HEK293 (cell line): Measurements from ENCODE around the gene TBC1D13.

ENCODE experiments used
- CTCF ChIA-PET: fragments of 350-600 bp; formaldehyde crosslinking; extraction: SDS; loops from one replicate; lab custom pipeline; 2021; ENCODE audit warnings: antibody characterized with exemption; lab: Yijun Ruan, JAX
- POLR2A ChIA-PET: fragments of 300-600 bp; formaldehyde crosslinking; extraction: SDS; loops from one replicate; lab custom pipeline; 2020; ENCODE audit warnings: antibody characterized with exemption, inconsistent platforms; lab: Yijun Ruan, JAX
- H3K27ac ChIP-seq: fragments of 200-500 bp; sonication (Bioruptor generic); 2 replicates; pipeline ENCODE4 v1.5.1; 2014; ENCODE audit warnings: low read depth, low read length, control low read depth, inconsistent platforms; ENCODE audit errors: extremely low read depth
- H3K36me3 ChIP-seq, 2 experiments: fragments of 200-500 bp in 1 of 2; sonication (Bioruptor generic) in 1 of 2; 1 replicate in 1 of 2; 2 replicates in 1 of 2; pipeline ENCODE4 v1.5.1; 2014 to 2017; ENCODE audit warnings: inconsistent platforms in 2 of 2, low read length in 2 of 2; ENCODE audit not compliant: control insufficient read depth in 2 of 2, insufficient read depth in 1 of 2
- H3K4me1 ChIP-seq: fragments of 200-500 bp; sonication (Bioruptor generic); 2 replicates; pipeline ENCODE4 v1.5.1; 2014; ENCODE audit warnings: mild to moderate bottlenecking, low read length, inconsistent platforms; ENCODE audit not compliant: control insufficient read depth, insufficient read depth
- H3K4me3 ChIP-seq: 2 replicates; pipeline ENCODE4 v1.5.1; 2011; ENCODE audit warnings: low read depth, mild to moderate bottlenecking, control low read depth, low read length, moderate library complexity
- H3K9me3 ChIP-seq: fragments of 200-500 bp; sonication (Bioruptor generic); 2 replicates; pipeline ENCODE4 v1.5.1; 2014; ENCODE audit warnings: low read depth, low read length, inconsistent platforms; ENCODE audit not compliant: control insufficient read depth, insufficient read depth
- BCL11B ChIP-seq: fragments of 450-650 bp; formaldehyde crosslinking; IDR thresholded peaks from 2 replicates; pipeline ENCODE4 v1.5.1; 2016; ENCODE audit warnings: low read depth, missing biosample characterization, missing genetic modification characterization
- EGR2 ChIP-seq: fragments of 450-650 bp; formaldehyde crosslinking; IDR thresholded peaks from 2 replicates; pipeline ENCODE4 v1.5.1; 2016; ENCODE audit warnings: low read depth, missing biosample characterization, missing genetic modification characterization
- FEZF1 ChIP-seq: fragments of 450-650 bp; formaldehyde crosslinking; IDR thresholded peaks from 2 replicates; pipeline ENCODE4 v1.5.1; 2016; ENCODE audit warnings: missing biosample characterization, missing genetic modification characterization
- OSR2 ChIP-seq: fragments of 450-650 bp; formaldehyde crosslinking; IDR thresholded peaks from 2 replicates; pipeline ENCODE4 v1.5.1; 2016; ENCODE audit warnings: missing biosample characterization, missing genetic modification characterization
- ZNF184 ChIP-seq: fragments of 450-650 bp; IDR thresholded peaks from 2 replicates; pipeline ENCODE4 v1.5.1; 2018; ENCODE audit warnings: missing biosample characterization, mild to moderate bottlenecking, missing genetic modification characterization
- ZNF335 ChIP-seq: fragments of 450-650 bp; formaldehyde crosslinking; conservative IDR thresholded peaks from 2 replicates; pipeline ENCODE4 v1.5.1; 2016; ENCODE audit warnings: missing biosample characterization, missing genetic modification characterization
- ZNF501 ChIP-seq: fragments of 450-650 bp; formaldehyde crosslinking; IDR thresholded peaks from 2 replicates; pipeline ENCODE4 v1.5.1; 2016; ENCODE audit warnings: missing biosample characterization, missing genetic modification characterization
- ZNF530 ChIP-seq: fragments of 450-650 bp; formaldehyde crosslinking; IDR thresholded peaks from 2 replicates; pipeline ENCODE4 v1.5.1; 2016; ENCODE audit warnings: low read depth, missing biosample characterization, missing genetic modification characterization
- ZNF629 ChIP-seq: fragments of 450-650 bp; formaldehyde crosslinking; IDR thresholded peaks from 2 replicates; pipeline ENCODE4 v1.5.1; 2017; ENCODE audit warnings: missing biosample characterization, missing genetic modification characterization
- ZNF747 ChIP-seq: fragments of 450-650 bp; formaldehyde crosslinking; IDR thresholded peaks from 2 replicates; pipeline ENCODE4 v1.5.1; 2016; ENCODE audit warnings: missing biosample characterization, missing genetic modification characterization
- ZNF776 ChIP-seq: fragments of 450-650 bp; formaldehyde crosslinking; IDR thresholded peaks from 2 replicates; pipeline ENCODE4 v1.5.0; 2017; ENCODE audit warnings: missing biosample characterization, missing genetic modification characterization, borderline replicate concordance
- ZSCAN4 ChIP-seq: fragments of 450-650 bp; formaldehyde crosslinking; IDR thresholded peaks from 2 replicates; pipeline ENCODE4 v1.5.1; 2017; ENCODE audit warnings: missing biosample characterization, missing genetic modification characterization
- TF ChIP-seq, protein P1 (sequence below): fragments of 450-650 bp; formaldehyde crosslinking; IDR thresholded peaks from 2 replicates; pipeline ENCODE4 v1.5.1; 2016; ENCODE audit warnings: missing biosample characterization, missing genetic modification characterization
- TF ChIP-seq, protein P2 (sequence below): fragments of 450-650 bp; formaldehyde crosslinking; IDR thresholded peaks from 2 replicates; pipeline ENCODE4 v1.5.1; 2016; ENCODE audit warnings: missing biosample characterization, missing genetic modification characterization, low read depth
- TF ChIP-seq, protein P3 (sequence below): fragments of 450-650 bp; formaldehyde crosslinking; IDR thresholded peaks from 2 replicates; pipeline ENCODE4 v1.5.1; 2016; ENCODE audit warnings: missing biosample characterization, missing genetic modification characterization, borderline replicate concordance

Gene TBC1D13

DNA sequence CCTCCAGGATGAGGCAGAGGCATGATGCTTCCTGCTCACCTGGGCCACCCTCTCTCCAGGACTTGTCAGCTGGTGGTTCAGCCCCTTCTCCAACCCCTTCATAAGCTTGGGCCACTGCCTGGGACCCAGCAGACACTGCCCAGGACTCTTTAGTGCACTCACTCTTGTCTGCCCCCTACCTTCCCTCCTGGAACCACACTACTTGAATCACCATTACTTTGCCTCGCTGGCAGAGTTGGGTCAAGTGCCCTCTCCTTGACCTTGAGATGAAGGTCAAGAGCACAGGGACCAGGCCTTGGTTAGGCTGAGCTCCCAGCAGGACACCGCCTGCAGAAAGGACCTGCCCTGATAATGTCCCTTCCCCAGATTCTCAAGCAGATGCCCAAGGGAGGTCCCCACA lies 22.8 kb downstream of the TBC1D13 start (continued):
- TF ChIP-seq, protein P1, sequence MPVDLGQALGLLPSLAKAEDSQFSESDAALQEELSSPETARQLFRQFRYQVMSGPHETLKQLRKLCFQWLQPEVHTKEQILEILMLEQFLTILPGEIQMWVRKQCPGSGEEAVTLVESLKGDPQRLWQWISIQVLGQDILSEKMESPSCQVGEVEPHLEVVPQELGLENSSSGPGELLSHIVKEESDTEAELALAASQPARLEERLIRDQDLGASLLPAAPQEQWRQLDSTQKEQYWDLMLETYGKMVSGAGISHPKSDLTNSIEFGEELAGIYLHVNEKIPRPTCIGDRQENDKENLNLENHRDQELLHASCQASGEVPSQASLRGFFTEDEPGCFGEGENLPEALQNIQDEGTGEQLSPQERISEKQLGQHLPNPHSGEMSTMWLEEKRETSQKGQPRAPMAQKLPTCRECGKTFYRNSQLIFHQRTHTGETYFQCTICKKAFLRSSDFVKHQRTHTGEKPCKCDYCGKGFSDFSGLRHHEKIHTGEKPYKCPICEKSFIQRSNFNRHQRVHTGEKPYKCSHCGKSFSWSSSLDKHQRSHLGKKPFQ (tag by site-specific recombination): no peak
- no peak for TF ChIP-seq EGR2
- TF ChIP-seq, protein P2, sequence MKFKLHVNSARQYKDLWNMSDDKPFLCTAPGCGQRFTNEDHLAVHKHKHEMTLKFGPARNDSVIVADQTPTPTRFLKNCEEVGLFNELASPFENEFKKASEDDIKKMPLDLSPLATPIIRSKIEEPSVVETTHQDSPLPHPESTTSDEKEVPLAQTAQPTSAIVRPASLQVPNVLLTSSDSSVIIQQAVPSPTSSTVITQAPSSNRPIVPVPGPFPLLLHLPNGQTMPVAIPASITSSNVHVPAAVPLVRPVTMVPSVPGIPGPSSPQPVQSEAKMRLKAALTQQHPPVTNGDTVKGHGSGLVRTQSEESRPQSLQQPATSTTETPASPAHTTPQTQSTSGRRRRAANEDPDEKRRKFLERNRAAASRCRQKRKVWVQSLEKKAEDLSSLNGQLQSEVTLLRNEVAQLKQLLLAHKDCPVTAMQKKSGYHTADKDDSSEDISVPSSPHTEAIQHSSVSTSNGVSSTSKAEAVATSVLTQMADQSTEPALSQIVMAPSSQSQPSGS (tag by site-specific recombination): no peak
- TF ChIP-seq OSR2 (tag by site-specific recombination): no peak
- TF ChIP-seq ZNF335 (tag by site-specific recombination): no peak
- TF ChIP-seq ZSCAN4 (tag by site-specific recombination): no peak
- TF ChIP-seq, protein P3, sequence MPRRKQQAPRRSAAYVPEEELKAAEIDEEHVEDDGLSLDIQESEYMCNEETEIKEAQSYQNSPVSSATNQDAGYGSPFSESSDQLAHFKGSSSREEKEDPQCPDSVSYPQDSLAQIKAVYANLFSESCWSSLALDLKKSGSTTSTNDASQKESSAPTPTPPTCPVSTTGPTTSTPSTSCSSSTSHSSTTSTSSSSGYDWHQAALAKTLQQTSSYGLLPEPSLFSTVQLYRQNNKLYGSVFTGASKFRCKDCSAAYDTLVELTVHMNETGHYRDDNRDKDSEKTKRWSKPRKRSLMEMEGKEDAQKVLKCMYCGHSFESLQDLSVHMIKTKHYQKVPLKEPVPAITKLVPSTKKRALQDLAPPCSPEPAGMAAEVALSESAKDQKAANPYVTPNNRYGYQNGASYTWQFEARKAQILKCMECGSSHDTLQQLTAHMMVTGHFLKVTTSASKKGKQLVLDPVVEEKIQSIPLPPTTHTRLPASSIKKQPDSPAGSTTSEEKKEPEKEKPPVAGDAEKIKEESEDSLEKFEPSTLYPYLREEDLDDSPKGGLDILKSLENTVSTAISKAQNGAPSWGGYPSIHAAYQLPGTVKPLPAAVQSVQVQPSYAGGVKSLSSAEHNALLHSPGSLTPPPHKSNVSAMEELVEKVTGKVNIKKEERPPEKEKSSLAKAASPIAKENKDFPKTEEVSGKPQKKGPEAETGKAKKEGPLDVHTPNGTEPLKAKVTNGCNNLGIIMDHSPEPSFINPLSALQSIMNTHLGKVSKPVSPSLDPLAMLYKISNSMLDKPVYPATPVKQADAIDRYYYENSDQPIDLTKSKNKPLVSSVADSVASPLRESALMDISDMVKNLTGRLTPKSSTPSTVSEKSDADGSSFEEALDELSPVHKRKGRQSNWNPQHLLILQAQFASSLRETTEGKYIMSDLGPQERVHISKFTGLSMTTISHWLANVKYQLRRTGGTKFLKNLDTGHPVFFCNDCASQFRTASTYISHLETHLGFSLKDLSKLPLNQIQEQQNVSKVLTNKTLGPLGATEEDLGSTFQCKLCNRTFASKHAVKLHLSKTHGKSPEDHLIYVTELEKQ (tag by site-specific recombination): no peak
- no peak for TF ChIP-seq ZNF501 (tag by site-specific recombination)
- TF ChIP-seq ZNF776 (tag by site-specific recombination): no peak
- TF ChIP-seq, all 188 proteins: peak for 0

DNA sequence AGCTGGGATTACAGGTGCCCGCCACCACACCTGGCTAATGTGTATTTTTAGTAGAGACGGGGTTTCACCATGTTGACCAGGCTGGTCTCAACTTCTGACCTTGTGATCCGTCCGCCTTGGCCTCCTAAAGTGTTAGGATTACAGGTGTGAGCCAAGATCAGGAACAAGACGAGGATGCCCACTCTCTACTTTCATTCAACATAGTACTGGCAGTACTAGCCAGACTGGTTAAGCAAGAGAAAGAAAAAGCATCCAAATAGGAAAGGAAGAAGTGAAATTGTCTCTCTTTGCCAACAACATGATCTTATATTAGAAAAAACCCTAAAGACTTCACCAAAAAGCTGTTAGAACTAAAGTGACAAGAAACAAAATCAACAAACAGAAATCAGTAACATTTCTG lies 23.8 kb downstream of the TBC1D13 start:
- peaks cover 0 to 35% of the 10 kb centered on the region in 2 experiments; a peak in 2 of 3 replicates for H3K36me3 ChIP-seq
- ChIA-PET POLR2A (no interaction called here), CTCF (interaction anchor here (0.6 to 1.7 kb wide), 6 partner anchors 7 to 411 kb away, joined by 3 to 7 read pairs (median 4); partner anchors contain the start of genes ENDOG and TBC1D13)
- H3K4me1 ChIP-seq: no peaks in the 10 kb centered on the region
- H3K9me3 ChIP-seq: no peaks in the 10 kb centered on the region
- TF ChIP-seq FEZF1 (no peak), ZNF629 (tag by site-specific recombination) (no peak), BCL11B (tag by site-specific recombination) (no peak), ZNF184 (tag by site-specific recombination) (no peak), ZNF530 (no peak), ZNF747 (no peak)
- no peak overlapping the region for H3K27ac ChIP-seq
- H3K4me3 ChIP-seq: no peak overlapping the region
